ENCODE measurements around the gene PLXDC2.

DNA sequence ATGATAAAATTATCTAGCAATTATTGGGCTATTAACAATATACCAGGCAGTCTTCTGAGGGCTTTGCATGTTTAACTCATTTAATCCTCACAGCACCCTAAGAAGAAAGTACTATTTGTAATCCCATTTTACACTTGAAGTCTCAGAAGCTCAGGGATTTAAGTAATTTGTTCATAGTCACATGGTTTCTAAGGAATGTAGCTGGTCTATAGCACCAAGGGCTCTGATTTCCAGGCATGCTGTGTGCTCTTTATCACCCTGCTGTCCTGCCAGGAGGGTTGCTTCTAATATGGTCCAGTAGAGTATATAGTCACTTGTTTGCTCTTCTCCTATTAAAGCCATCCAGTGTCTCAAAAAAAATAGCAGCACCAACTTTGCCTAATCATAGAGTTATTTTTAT is 417.2 kb downstream of the PLXDC2 start:
- TF ChIP-seq, protein P1, sequence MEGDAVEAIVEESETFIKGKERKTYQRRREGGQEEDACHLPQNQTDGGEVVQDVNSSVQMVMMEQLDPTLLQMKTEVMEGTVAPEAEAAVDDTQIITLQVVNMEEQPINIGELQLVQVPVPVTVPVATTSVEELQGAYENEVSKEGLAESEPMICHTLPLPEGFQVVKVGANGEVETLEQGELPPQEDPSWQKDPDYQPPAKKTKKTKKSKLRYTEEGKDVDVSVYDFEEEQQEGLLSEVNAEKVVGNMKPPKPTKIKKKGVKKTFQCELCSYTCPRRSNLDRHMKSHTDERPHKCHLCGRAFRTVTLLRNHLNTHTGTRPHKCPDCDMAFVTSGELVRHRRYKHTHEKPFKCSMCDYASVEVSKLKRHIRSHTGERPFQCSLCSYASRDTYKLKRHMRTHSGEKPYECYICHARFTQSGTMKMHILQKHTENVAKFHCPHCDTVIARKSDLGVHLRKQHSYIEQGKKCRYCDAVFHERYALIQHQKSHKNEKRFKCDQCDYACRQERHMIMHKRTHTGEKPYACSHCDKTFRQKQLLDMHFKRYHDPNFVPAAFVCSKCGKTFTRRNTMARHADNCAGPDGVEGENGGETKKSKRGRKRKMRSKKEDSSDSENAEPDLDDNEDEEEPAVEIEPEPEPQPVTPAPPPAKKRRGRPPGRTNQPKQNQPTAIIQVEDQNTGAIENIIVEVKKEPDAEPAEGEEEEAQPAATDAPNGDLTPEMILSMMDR (IDR thresholded peaks at IDR 0.05) = no peak
- TF ChIP-seq EZH2 (IDR thresholded peaks at IDR 0.05; ENCODE audit: borderline replicate concordance, insufficient read depth, low read depth, low read length, poor library complexity, severe bottlenecking) = no peak

Measured in B cell (primary cell).